ENCODE data around the gene FBXO40. TPM values are rescaled to one million over a fixed set of nuclear protein-coding genes. Genes with fewer than 3 reads are reported as not detected.

The FBXO40 gene
- total and polyA plus RNA-seq, 3 experiments from 2014 or later: not detected

DNA sequence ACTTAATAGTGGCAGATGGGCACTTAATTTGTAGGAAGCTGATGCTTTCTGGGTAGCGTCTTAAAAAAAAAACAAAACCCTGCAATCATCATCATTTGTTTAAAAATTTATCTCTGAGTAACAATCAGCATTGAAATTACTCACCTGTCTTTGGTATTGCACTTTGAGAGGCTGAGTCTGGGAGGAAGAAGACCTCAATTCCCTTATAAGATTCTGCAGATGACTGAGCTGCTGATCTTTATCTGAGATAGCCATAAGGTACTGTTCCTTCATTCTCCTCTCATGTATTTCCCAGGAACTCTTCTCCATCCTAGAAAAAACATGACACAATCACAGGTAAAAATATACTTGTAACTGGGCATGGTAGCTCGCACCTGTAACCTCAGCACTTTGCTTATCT, 84.0 kb downstream of the FBXO40 start:
- no peak for DNase-seq
- H3K27me3 Mint-ChIP-seq: no peaks in the 10 kb centered on the region
- Histone ChIP-seq H3K27ac (ENCODE audit: low read depth, low read length) (no peak overlapping the region), H3K4me3 (ENCODE audit: low read length) (no peak overlapping the region), H3K9me3 (ENCODE audit: low read length) (no peaks in the 10 kb centered on the region), H3K27me3 (ENCODE audit: insufficient read depth, low read length, poor library complexity, severe bottlenecking) (no peaks in the 10 kb centered on the region), H3K4me1 (ENCODE audit: insufficient read depth, low read length) (no peaks in the 10 kb centered on the region), H3K36me3 (ENCODE audit: insufficient read depth, low read length) (peaks cover 46% of the 10 kb centered on the region)
- POLR2A ChIA-PET: no interaction called here
- H3K36me3 Mint-ChIP-seq: peaks cover 22 to 86% (median 37%) of the 10 kb centered on the region in 3 donors
- H3K27ac Mint-ChIP-seq: no peak overlapping the region
- no peaks in the 10 kb centered on the region for H3K9me3 Mint-ChIP-seq
- CTCF ChIA-PET: interaction anchor here (1.7 kb wide), 1 partner anchor 19 kb away, joined by 4 read pairs; no protein-coding TSS in a partner anchor
- H3K4me3 Mint-ChIP-seq: no peak overlapping the region
- no peaks in the 10 kb centered on the region for H3K4me1 Mint-ChIP-seq

Other genes starting within 250 kb of the FBXO40 start
- gene POLQ, start 47.4 kb upstream of the FBXO40 start, total RNA-seq: 10 to 100 TPM; 12.4 TPM
- gene POLQ, start 47.4 kb upstream of the FBXO40 start, polyA plus RNA-seq: 0.05 TPM
- gene ARGFX, start 25.4 kb upstream of the FBXO40 start, total RNA-seq: not detected
- gene ARGFX, start 25.4 kb upstream of the FBXO40 start, polyA plus RNA-seq: not detected
- 100 to 1,000 TPM; 184 to 197 TPM for gene HCLS1, start 67.5 kb downstream of the FBXO40 start, total RNA-seq
- 493 TPM for gene HCLS1, start 67.5 kb downstream of the FBXO40 start, polyA plus RNA-seq
- 10 to 100 TPM; 17.3 to 20.6 TPM for gene GOLGB1, start 156.4 kb downstream of the FBXO40 start, total RNA-seq
- 16.0 TPM for gene GOLGB1, start 156.4 kb downstream of the FBXO40 start, polyA plus RNA-seq
- gene IQCB1, start 241.7 kb downstream of the FBXO40 start, total RNA-seq: 10 to 100 TPM; 27.3 to 27.4 TPM
- 21.3 TPM for gene IQCB1, start 241.7 kb downstream of the FBXO40 start, polyA plus RNA-seq
- gene EAF2, start 241.8 kb downstream of the FBXO40 start, total RNA-seq: 1 to 10 TPM; 7.8 to 8.9 TPM
- gene EAF2, start 241.8 kb downstream of the FBXO40 start, polyA plus RNA-seq: 14.1 TPM

Measured in CD8-positive, alpha-beta memory T cell (primary cell).